Measurements from ENCODE around the gene C5orf15.

- TF ChIP-seq POLR2A (IDR thresholded peaks at IDR 0.05; ENCODE audit: low read length) (no peak), GATA1 (IDR thresholded peaks at IDR 0.05; ENCODE audit: low read depth, low read length) (no peak)
Measured at GRCh38 chr5:133933670-133934295, 34.6 kb downstream of the C5orf15 start.
